HepG2 (cell line): Measurements from ENCODE around the gene GPA33. TPM values are rescaled to one million over a fixed set of nuclear protein-coding genes. Genes with fewer than 3 reads are reported as not detected.

Source experiments
- ATAC-seq: fragments of 200-7000 bp; cut with Tn5 transposase; 3 replicates; pipeline ENCODE4 v1.9.1; 2020; ENCODE audit warnings: mild to moderate bottlenecking, moderate library complexity
- BruUV-seq: library from RNA; stranded (reverse); fragments of 400-500 nt; replicated peaks from 2 replicates; lab custom pipeline; 2021; lab: Mats Ljungman, UMichigan
- CTCF ChIA-PET: fragments of 300-600 bp; formaldehyde crosslinking; extraction: SDS; loops from one replicate; lab custom pipeline; 2021; ENCODE audit warnings: low total read pairs, inconsistent platforms, low intra/inter-chr PET ratio; lab: Yijun Ruan, JAX
- POLR2A ChIA-PET: fragments of 350-600 bp; sonication (Branson Sonifier 250); formaldehyde crosslinking; loops from one replicate; lab custom pipeline; 2020; ENCODE audit warnings: antibody characterized with exemption, inconsistent platforms; lab: Yijun Ruan, JAX
- DNase-seq: peaks from one replicate; pipeline ENCODE4 v3.0.0-alpha.2; 2015; ENCODE audit warnings: low spot score
- FAIRE-seq: peaks from 3 replicates; lab custom pipeline; 2011; peaks lifted over from hg19 to GRCh38; lab: Jason Lieb, UNC
- H2AFZ ChIP-seq: one replicate; pipeline ENCODE4 v1.6.1; 2011; ENCODE audit warnings: low read length, inconsistent platforms
- H3K27ac ChIP-seq: fragments of 300-600 bp; 3 replicates; pipeline ENCODE4 v1.8.0; 2011; ENCODE audit warnings: mixed run types, mild to moderate bottlenecking, mixed read lengths, low read length, inconsistent platforms; ENCODE audit not compliant: insufficient read depth; ENCODE audit errors: extremely low read length
- H3K27me3 ChIP-seq, 2 experiments: fragments of 200-600 bp in 1 of 2; 2 replicates in 1 of 2; 3 replicates in 1 of 2; pipeline versions ENCODE4 v1.6.0 to v1.8.0; 2011; ENCODE audit warnings: low read length in 2 of 2, mild to moderate bottlenecking in 2 of 2, moderate library complexity in 2 of 2, inconsistent platforms in 1 of 2; ENCODE audit not compliant: insufficient read depth in 2 of 2, control insufficient read depth in 1 of 2
- H3K36me3 ChIP-seq, 2 experiments: fragments of 200-600 bp in 1 of 2; replicated peaks in 1 of 2; 2 replicates in 1 of 2; 3 replicates in 1 of 2; pipeline versions ENCODE4 v1.5.1 to v1.8.0; 2011; ENCODE audit warnings: low read length in 2 of 2, inconsistent platforms in 1 of 2; ENCODE audit not compliant: insufficient read depth in 2 of 2, control insufficient read depth in 1 of 2
- H3K4me1 ChIP-seq: 2 replicates; pipeline ENCODE4 v1.5.1; 2012; ENCODE audit warnings: low read length, inconsistent platforms; ENCODE audit not compliant: insufficient read depth
- H3K4me2 ChIP-seq: 2 replicates; pipeline ENCODE4 v1.6.0; 2011; ENCODE audit warnings: low read depth, low read length, inconsistent platforms
- H3K4me3 ChIP-seq, 3 experiments: fragments of 200-600 bp in 1 of 3; sonication (generic), shearing (Covaris generic) in 1 of 3; replicated peaks in 1 of 3; 2 replicates each; pipeline ENCODE4 v1.5.1; 2011 to 2016; ENCODE audit warnings: low read length in 3 of 3, inconsistent platforms in 2 of 3, low read depth in 2 of 3, mild to moderate bottlenecking in 2 of 3, control low read depth in 1 of 3, mixed read lengths in 1 of 3; ENCODE audit not compliant: insufficient read depth in 1 of 3
- H3K79me2 ChIP-seq: one replicate; pipeline ENCODE4 v1.6.1; 2011; ENCODE audit warnings: low read length, inconsistent platforms; ENCODE audit not compliant: insufficient read depth
- H3K9ac ChIP-seq: 2 replicates; pipeline ENCODE4 v1.6.0; 2011; ENCODE audit warnings: mild to moderate bottlenecking, low read depth, low read length, inconsistent platforms; ENCODE audit not compliant: insufficient read depth
- H3K9me3 ChIP-seq: 2 replicates; pipeline ENCODE4 v1.5.1; 2012; ENCODE audit warnings: mild to moderate bottlenecking, low read length
- H4K20me1 ChIP-seq: 2 replicates; pipeline ENCODE4 v1.6.0; 2011; ENCODE audit warnings: inconsistent platforms, mild to moderate bottlenecking, low read length, moderate library complexity; ENCODE audit not compliant: insufficient read depth
- FOSL2 ChIP-seq: sonication (generic); formaldehyde crosslinking; IDR thresholded peaks from 2 replicates; pipeline ENCODE4 v1.4.0; 2020; ENCODE audit warnings: missing genetic modification reagents
- IRF2 ChIP-seq: IDR thresholded peaks from 2 replicates; pipeline ENCODE4 v1.6.1; 2018; ENCODE audit warnings: missing genetic modification reagents, missing compliant biosample characterization
- ZNF790 ChIP-seq: sonication (generic); formaldehyde crosslinking; IDR thresholded peaks from 2 replicates; pipeline ENCODE4 v1.8.0; 2022; ENCODE audit warnings: missing genetic modification reagents, mild to moderate bottlenecking, borderline replicate concordance
- WGBS: methylation state at CpG from one replicate; pipeline ENCODE4 v1.1.6; 2017; ENCODE audit warnings: low lambda C conversion rate; 5-methylcytosine and 5-hydroxymethylcytosine counted together
- in situ Hi-C: cut with HindIII; loops from 2 replicates; pipeline ENCODE4 v1.10.0; 2017; ENCODE audit warnings: low pct_unique_long_range_greater_than_20kb; ENCODE audit not compliant: extremely low pct_ligation_motif_present
- intact Hi-C: fragments of 100-400 bp; cut with micrococcal nuclease; formaldehyde crosslinking; loops from one replicate; pipeline ENCODE4 v1.10.0; 2022; ENCODE audit not compliant: unreplicated experiment
- polyA plus RNA-seq, 8 experiments: library from polyadenylated mRNA; depleted of rRNA in 3 of 8; stranded (reverse) in 7 of 8; unstranded in 1 of 8; fragments of >200 nt; fragmentation: Illumina TruSeq in 4 of 8; extraction: Trizol in 4 of 8; gene quantifications; 2 replicates each; pipeline versions ENCODE4 v1.2.1 to v1.2.3, GENCODE V29; 2011 to 2016; ENCODE audit warnings: low read depth in 4 of 8, missing spikeins in 1 of 8, mixed read lengths in 1 of 8; ENCODE audit not compliant: insufficient read depth in 1 of 8
- total RNA-seq, 5 experiments: library from RNA; depleted of rRNA; stranded (reverse); fragments of >200 nt; fragmentation: Illumina TruSeq; extraction: Trizol; gene quantifications; 2 replicates each; pipeline ENCODE4 v1.2.3, GENCODE V29; 2016; ENCODE audit warnings: low read depth in 1 of 5
- TF ChIP-seq, protein P1 (sequence below): sonication (generic); formaldehyde crosslinking; IDR thresholded peaks from 2 replicates; pipeline ENCODE4 v1.4.0; 2020; ENCODE audit warnings: low read depth, missing genetic modification reagents
- TF ChIP-seq, protein P2 (sequence below), 2 experiments: sonication (generic) in 1 of 2; formaldehyde crosslinking in 1 of 2; IDR thresholded peaks; 2 replicates each; pipeline versions ENCODE4 v1.6.1 to v1.9.0; 2014 to 2022; ENCODE audit warnings: antibody characterized with exemption in 1 of 2, borderline replicate concordance in 1 of 2, inconsistent platforms in 1 of 2, low read depth in 1 of 2, missing genetic modification reagents in 1 of 2
- TF ChIP-seq, protein P3 (sequence below): sonication (generic); formaldehyde crosslinking; IDR thresholded peaks from 2 replicates; pipeline ENCODE4 v1.5.1; 2020; ENCODE audit warnings: missing genetic modification reagents, mild to moderate bottlenecking, borderline replicate concordance
- TF ChIP-seq, protein P4 (sequence below): IDR thresholded peaks from 2 replicates; pipeline ENCODE4 v1.6.1; 2016; ENCODE audit warnings: missing compliant biosample characterization, missing genetic modification reagents, borderline replicate concordance

The GPA33 gene
- total and polyA plus RNA-seq, 2 of the 13 experiments (the other 11 are each of a cell fraction or from before 2014, with no cell fraction given), result not detected

DNA sequence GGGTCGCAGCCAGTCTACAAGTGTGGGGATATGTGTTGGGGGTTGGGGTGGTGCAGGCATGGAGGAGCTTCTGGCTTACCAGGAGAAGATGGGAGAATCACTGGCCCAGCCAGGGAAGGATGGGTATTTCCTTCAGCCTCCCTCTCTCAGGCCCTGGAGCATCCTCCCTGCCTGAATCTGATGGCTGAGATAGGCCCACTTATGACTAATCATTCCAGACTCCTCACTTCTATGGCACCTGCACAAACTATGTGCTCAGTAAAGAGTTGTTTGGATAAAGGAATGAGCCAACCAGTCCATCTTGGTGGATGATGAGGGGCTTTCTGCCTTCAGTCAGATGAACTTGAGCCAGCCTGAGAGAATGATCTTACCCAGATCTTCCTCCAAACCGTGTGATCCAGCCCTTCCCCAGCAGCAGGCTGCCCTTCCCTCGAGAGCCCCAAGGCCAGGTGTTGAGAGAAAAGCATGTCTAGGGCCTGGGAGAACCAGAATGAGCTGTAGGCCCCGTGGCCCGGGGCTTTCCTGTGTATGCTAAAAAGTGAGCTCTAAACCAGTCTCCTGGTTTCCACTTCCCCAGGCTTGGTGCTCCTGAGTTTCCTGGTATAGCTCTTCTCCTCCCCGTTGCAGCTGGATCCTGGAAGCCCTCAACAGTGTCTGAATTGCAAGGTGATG is 1.3 kb downstream of the GPA33 start:
- Histone ChIP-seq H3K27ac (no peak overlapping the region), H3K36me3 (no peaks in the 10 kb centered on the region), H4K20me1 (no peaks in the 10 kb centered on the region), H3K9me3 (no peaks in the 10 kb centered on the region), H3K27me3 (peaks cover 6 to 16% of the 10 kb centered on the region in 2 experiments; a peak in 3 of 5 replicates), H3K4me3 (no peak overlapping the region), H3K4me1 (no peaks in the 10 kb centered on the region), H3K79me2 (no peaks in the 10 kb centered on the region), H3K4me2 (no peak overlapping the region), H3K9ac (no peak overlapping the region), H2AFZ (no peak overlapping the region)
- WGBS, result 0% methylated on average over 3 of the region's 6 CpGs
- CTCF ChIA-PET, result no interaction called here
- no TSS peak for BruUV-seq
- no peak for FAIRE-seq
- intact Hi-C loops, result loop anchor here (10.0 kb wide), 1 partner anchor 616 kb away; no protein-coding TSS in a partner anchor
- no peak for DNase-seq
- POLR2A ChIA-PET, result no interaction called here
- ATAC-seq, result no peak
- in situ Hi-C loops, result no loop called here
- TF ChIP-seq ZNF790 (CRISPR knock-in tag) (no peak), IRF2 (CRISPR knock-in tag) (no peak), FOSL2 (CRISPR knock-in tag) (no peak)
- TF ChIP-seq, protein P1, sequence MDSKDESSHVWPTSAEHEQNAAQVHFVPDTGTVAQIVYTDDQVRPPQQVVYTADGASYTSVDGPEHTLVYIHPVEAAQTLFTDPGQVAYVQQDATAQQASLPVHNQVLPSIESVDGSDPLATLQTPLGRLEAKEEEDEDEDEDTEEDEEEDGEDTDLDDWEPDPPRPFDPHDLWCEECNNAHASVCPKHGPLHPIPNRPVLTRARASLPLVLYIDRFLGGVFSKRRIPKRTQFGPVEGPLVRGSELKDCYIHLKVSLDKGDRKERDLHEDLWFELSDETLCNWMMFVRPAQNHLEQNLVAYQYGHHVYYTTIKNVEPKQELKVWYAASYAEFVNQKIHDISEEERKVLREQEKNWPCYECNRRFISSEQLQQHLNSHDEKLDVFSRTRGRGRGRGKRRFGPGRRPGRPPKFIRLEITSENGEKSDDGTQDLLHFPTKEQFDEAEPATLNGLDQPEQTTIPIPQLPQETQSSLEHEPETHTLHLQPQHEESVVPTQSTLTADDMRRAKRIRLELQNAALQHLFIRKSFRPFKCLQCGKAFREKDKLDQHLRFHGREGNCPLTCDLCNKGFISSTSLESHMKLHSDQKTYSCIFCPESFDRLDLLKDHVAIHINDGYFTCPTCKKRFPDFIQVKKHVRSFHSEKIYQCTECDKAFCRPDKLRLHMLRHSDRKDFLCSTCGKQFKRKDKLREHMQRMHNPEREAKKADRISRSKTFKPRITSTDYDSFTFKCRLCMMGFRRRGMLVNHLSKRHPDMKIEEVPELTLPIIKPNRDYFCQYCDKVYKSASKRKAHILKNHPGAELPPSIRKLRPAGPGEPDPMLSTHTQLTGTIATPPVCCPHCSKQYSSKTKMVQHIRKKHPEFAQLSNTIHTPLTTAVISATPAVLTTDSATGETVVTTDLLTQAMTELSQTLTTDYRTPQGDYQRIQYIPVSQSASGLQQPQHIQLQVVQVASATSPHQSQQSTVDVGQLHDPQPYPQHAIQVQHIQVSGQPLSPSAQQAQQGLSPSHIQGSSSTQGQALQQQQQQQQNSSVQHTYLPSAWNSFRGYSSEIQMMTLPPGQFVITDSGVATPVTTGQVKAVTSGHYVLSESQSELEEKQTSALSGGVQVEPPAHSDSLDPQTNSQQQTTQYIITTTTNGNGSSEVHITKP (CRISPR knock-in tag), result no peak
- TF ChIP-seq, protein P2, sequence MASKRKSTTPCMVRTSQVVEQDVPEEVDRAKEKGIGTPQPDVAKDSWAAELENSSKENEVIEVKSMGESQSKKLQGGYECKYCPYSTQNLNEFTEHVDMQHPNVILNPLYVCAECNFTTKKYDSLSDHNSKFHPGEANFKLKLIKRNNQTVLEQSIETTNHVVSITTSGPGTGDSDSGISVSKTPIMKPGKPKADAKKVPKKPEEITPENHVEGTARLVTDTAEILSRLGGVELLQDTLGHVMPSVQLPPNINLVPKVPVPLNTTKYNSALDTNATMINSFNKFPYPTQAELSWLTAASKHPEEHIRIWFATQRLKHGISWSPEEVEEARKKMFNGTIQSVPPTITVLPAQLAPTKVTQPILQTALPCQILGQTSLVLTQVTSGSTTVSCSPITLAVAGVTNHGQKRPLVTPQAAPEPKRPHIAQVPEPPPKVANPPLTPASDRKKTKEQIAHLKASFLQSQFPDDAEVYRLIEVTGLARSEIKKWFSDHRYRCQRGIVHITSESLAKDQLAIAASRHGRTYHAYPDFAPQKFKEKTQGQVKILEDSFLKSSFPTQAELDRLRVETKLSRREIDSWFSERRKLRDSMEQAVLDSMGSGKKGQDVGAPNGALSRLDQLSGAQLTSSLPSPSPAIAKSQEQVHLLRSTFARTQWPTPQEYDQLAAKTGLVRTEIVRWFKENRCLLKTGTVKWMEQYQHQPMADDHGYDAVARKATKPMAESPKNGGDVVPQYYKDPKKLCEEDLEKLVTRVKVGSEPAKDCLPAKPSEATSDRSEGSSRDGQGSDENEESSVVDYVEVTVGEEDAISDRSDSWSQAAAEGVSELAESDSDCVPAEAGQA (IDR thresholded peaks at IDR 0.05; ENCODE audit: low read depth), result no peak
- TF ChIP-seq, protein P2 (CRISPR knock-in tag; IDR thresholded peaks at IDR 0.05; ENCODE audit: borderline replicate concordance), result no peak
- TF ChIP-seq, protein P3, sequence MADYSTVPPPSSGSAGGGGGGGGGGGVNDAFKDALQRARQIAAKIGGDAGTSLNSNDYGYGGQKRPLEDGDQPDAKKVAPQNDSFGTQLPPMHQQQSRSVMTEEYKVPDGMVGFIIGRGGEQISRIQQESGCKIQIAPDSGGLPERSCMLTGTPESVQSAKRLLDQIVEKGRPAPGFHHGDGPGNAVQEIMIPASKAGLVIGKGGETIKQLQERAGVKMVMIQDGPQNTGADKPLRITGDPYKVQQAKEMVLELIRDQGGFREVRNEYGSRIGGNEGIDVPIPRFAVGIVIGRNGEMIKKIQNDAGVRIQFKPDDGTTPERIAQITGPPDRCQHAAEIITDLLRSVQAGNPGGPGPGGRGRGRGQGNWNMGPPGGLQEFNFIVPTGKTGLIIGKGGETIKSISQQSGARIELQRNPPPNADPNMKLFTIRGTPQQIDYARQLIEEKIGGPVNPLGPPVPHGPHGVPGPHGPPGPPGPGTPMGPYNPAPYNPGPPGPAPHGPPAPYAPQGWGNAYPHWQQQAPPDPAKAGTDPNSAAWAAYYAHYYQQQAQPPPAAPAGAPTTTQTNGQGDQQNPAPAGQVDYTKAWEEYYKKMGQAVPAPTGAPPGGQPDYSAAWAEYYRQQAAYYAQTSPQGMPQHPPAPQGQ (CRISPR knock-in tag), result no peak
- TF ChIP-seq, protein P4, sequence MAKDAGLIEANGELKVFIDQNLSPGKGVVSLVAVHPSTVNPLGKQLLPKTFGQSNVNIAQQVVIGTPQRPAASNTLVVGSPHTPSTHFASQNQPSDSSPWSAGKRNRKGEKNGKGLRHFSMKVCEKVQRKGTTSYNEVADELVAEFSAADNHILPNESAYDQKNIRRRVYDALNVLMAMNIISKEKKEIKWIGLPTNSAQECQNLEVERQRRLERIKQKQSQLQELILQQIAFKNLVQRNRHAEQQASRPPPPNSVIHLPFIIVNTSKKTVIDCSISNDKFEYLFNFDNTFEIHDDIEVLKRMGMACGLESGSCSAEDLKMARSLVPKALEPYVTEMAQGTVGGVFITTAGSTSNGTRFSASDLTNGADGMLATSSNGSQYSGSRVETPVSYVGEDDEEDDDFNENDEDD, result no peak
